SU-DHL-6 (cell line): ENCODE measurements around the gene L3MBTL1.

Experiments used
- H2AFZ ChIP-seq: fragments of 200-600 bp; sonication (generic); 2 replicates; pipeline ENCODE4 v1.6.1; 2014; ENCODE audit warnings: low read depth, mild to moderate bottlenecking, moderate library complexity, mixed read lengths, antibody characterized with exemption, low read length; ENCODE audit not compliant: severe bottlenecking
- H3F3A ChIP-seq: fragments of 200-600 bp; shearing (Covaris generic); 2 replicates; pipeline ENCODE4 v1.6.0; 2016; ENCODE audit warnings: antibody characterized with exemption, mild to moderate bottlenecking; ENCODE audit not compliant: insufficient read depth
- H3K27ac ChIP-seq: fragments of 200-600 bp; sonication (generic); 2 replicates; pipeline ENCODE4 v1.5.1; 2016; ENCODE audit warnings: low read depth, mild to moderate bottlenecking, low read length, moderate library complexity, mixed read lengths
- H3K27me3 ChIP-seq: fragments of 200-600 bp; sonication (generic), shearing (Covaris generic); 2 replicates; pipeline ENCODE4 v1.6.0; 2014; ENCODE audit warnings: mild to moderate bottlenecking, low read length
- H3K36me3 ChIP-seq: fragments of 200-600 bp; sonication (generic); 2 replicates; pipeline ENCODE4 v1.6.1; 2014; ENCODE audit warnings: mild to moderate bottlenecking, low read length, mixed read lengths
- H3K4me2 ChIP-seq: fragments of 300-600, 200-600 bp; shearing (Covaris generic), sonication (generic); 2 replicates; pipeline ENCODE4 v1.6.0; 2014; ENCODE audit warnings: low read length, low read depth, mild to moderate bottlenecking; ENCODE audit not compliant: poor library complexity, severe bottlenecking
- H3K4me3 ChIP-seq: fragments of 200-600 bp; sonication (generic); 2 replicates; pipeline ENCODE4 v1.5.1; 2014; ENCODE audit warnings: antibody characterized with exemption, low read length, mild to moderate bottlenecking, mixed read lengths; ENCODE audit not compliant: insufficient read depth, poor library complexity, severe bottlenecking
- H3K79me2 ChIP-seq: fragments of 200-600 bp; sonication (generic); 2 replicates; pipeline ENCODE4 v1.6.1; 2014; ENCODE audit warnings: mild to moderate bottlenecking, low read length, moderate library complexity; ENCODE audit not compliant: insufficient read depth
- H3K9ac ChIP-seq: fragments of 200-600 bp; sonication (generic); 2 replicates; pipeline ENCODE4 v1.7.0; 2014; ENCODE audit warnings: mild to moderate bottlenecking, low read length
- H3K9me2 ChIP-seq: fragments of 200-600 bp; sonication (generic); replicated peaks from 2 replicates; pipeline ENCODE4 v1.6.1; 2014; ENCODE audit warnings: low read length; ENCODE audit not compliant: insufficient read depth
- H3K9me3 ChIP-seq: fragments of 200-600 bp; sonication (generic); 2 replicates; pipeline ENCODE4 v1.6.1; 2014; ENCODE audit warnings: low read length, mixed read lengths; ENCODE audit not compliant: insufficient read depth
- H4K20me1 ChIP-seq: fragments of 200-600 bp; sonication (generic); 2 replicates; pipeline ENCODE4 v1.6.1; 2014; ENCODE audit warnings: low read depth, mild to moderate bottlenecking, antibody characterized with exemption, low read length, moderate library complexity, mixed read lengths
- EZH2phosphoT487 ChIP-seq: fragments of 200-600 bp; sonication (generic), shearing (Covaris generic); conservative IDR thresholded peaks from 2 replicates; pipeline ENCODE4 v1.6.1; 2018; ENCODE audit warnings: mild to moderate bottlenecking, antibody characterized with exemption, low read length, moderate library complexity, mixed read lengths
- TF ChIP-seq, protein P1 (sequence below): fragments of 200-600 bp; sonication (generic); IDR thresholded peaks from one replicate; pipeline ENCODE4 v1.5.1; 2017; ENCODE audit warnings: antibody characterized with exemption, mild to moderate bottlenecking, low read length, moderate library complexity; ENCODE audit not compliant: insufficient read depth, poor library complexity, severe bottlenecking

L3MBTL1 gene

GRCh38 chr20:43539975-43540672 is 32.6 kb downstream of the L3MBTL1 start:
- no peaks in the 10 kb centered on the region for H4K20me1 ChIP-seq
- H3K36me3 ChIP-seq, result no peaks in the 10 kb centered on the region
- no peaks in the 10 kb centered on the region for H3K79me2 ChIP-seq
- TF ChIP-seq EZH2phosphoT487, result no peak
- TF ChIP-seq, protein P1, sequence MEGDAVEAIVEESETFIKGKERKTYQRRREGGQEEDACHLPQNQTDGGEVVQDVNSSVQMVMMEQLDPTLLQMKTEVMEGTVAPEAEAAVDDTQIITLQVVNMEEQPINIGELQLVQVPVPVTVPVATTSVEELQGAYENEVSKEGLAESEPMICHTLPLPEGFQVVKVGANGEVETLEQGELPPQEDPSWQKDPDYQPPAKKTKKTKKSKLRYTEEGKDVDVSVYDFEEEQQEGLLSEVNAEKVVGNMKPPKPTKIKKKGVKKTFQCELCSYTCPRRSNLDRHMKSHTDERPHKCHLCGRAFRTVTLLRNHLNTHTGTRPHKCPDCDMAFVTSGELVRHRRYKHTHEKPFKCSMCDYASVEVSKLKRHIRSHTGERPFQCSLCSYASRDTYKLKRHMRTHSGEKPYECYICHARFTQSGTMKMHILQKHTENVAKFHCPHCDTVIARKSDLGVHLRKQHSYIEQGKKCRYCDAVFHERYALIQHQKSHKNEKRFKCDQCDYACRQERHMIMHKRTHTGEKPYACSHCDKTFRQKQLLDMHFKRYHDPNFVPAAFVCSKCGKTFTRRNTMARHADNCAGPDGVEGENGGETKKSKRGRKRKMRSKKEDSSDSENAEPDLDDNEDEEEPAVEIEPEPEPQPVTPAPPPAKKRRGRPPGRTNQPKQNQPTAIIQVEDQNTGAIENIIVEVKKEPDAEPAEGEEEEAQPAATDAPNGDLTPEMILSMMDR, result no peak
- no peaks in the 10 kb centered on the region for H3K27me3 ChIP-seq
- H3K4me2 ChIP-seq, result no peak overlapping the region
- H3K9ac ChIP-seq, result no peak overlapping the region
- H3K4me3 ChIP-seq, result no peak overlapping the region
- no peaks in the 10 kb centered on the region for H3F3A ChIP-seq
- H2AFZ ChIP-seq, result no peak overlapping the region
- H3K27ac ChIP-seq, result no peak overlapping the region
- H3K9me2 ChIP-seq, result no peaks in the 10 kb centered on the region
- H3K9me3 ChIP-seq, result no peaks in the 10 kb centered on the region

DNA sequence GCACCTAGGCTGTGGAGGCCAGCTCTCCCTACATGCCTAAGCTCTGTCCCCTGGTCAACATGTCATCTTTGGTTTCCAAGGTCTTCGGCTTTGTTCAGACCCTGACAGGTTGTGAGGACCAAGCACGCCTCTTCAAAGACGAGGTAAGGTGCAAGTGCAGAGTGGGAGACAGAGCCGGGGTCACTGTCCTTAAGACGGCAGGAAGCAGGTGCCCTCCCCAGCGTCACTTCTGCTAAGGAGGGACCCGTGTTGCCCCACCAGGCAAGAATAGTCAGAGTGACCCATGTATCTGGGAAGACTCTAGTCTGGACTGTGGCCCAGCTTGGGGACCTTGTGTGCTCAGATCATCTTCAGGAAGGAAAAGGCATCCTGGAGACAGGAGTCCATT is 33.2 kb downstream of the L3MBTL1 start:
- TF ChIP-seq, protein P1, result no peak
- no peak for TF ChIP-seq EZH2phosphoT487
- no peaks in the 10 kb centered on the region for H3K36me3 ChIP-seq
- no peak overlapping the region for H2AFZ ChIP-seq
- no peaks in the 10 kb centered on the region for H4K20me1 ChIP-seq
- no peaks in the 10 kb centered on the region for H3K9me3 ChIP-seq
- H3K27ac ChIP-seq, result no peak overlapping the region
- no peaks in the 10 kb centered on the region for H3K79me2 ChIP-seq
- H3F3A ChIP-seq, result no peaks in the 10 kb centered on the region
- no peak overlapping the region for H3K4me3 ChIP-seq
- no peaks in the 10 kb centered on the region for H3K9me2 ChIP-seq
- no peak overlapping the region for H3K4me2 ChIP-seq
- H3K27me3 ChIP-seq, result no peaks in the 10 kb centered on the region
- no peak overlapping the region for H3K9ac ChIP-seq

DNA sequence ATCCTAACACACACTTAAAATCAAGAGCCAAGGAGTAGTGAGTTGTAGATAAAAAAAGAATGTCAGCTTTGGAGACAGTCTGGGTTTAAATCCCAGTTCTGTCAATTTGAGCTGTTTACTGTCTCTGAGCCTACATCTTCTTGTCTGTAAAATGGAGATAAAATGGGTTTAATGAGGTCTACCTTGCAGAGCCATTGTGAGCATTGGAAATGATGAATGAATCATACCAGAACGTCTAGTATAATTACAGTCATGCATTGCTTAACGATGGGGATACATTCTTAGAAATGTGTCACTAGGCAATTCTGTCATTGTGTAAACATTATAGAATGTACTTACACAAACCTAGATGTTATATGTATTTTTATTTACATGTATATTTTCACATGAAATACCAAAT is 33.7 kb downstream of the L3MBTL1 start:
- no peaks in the 10 kb centered on the region for H3K27me3 ChIP-seq
- H3K4me3 ChIP-seq, result no peak overlapping the region
- H3K9me2 ChIP-seq, result no peaks in the 10 kb centered on the region
- no peak overlapping the region for H3K4me2 ChIP-seq
- no peaks in the 10 kb centered on the region for H4K20me1 ChIP-seq
- no peaks in the 10 kb centered on the region for H3K36me3 ChIP-seq
- H3K27ac ChIP-seq, result no peak overlapping the region
- H3K9me3 ChIP-seq, result no peaks in the 10 kb centered on the region
- H3K9ac ChIP-seq, result no peak overlapping the region
- no peaks in the 10 kb centered on the region for H3F3A ChIP-seq
- H2AFZ ChIP-seq, result no peak overlapping the region
- H3K79me2 ChIP-seq, result no peaks in the 10 kb centered on the region
- TF ChIP-seq, protein P1, result no peak
- no peak for TF ChIP-seq EZH2phosphoT487
